Measurements from ENCODE around the gene CRTC3. TPM values are rescaled to one million over a fixed set of nuclear protein-coding genes. Genes with fewer than 3 reads are reported as not detected.

Gene CRTC3
- total RNA-seq, 1 donor from 2014 or later = 21.4 TPM

DNA sequence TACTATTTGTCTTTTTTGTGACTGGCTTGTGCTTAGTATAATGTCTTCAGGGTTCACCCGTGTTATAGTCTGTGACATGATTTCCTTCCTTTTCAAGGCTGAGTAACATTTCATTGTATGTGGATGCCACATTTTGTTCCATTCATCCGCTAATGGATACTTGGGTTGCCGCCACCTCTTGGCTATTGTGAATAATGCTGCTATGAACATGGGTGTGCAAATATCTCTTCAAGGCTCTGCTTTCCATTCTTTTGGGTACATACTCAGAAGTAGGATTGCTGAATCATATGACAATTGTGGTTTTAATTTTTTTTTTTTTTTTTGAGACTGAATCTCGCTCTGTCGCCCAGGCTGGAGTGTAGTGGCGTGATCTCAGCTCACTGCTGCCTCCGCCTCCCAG, 15.4 kb downstream of the CRTC3 start:
- Mint-ChIP-seq H3K9me3 (ENCODE audit: unreplicated experiment) (no peaks in the 10 kb centered on the region), H3K27ac (ENCODE audit: unreplicated experiment) (no peak overlapping the region), H3K36me3 (ENCODE audit: low read depth, unreplicated experiment) (no peaks in the 10 kb centered on the region), H3K27me3 (ENCODE audit: low read depth, unreplicated experiment) (no peaks in the 10 kb centered on the region), H3K4me1 (ENCODE audit: low read depth, unreplicated experiment) (peaks cover 2% of the 10 kb centered on the region), H3K4me3 (ENCODE audit: unreplicated experiment) (no peak overlapping the region)
- Histone ChIP-seq H3K4me3 (ENCODE audit: insufficient read depth, low read depth, low read length) (no peak overlapping the region), H3K9ac (ENCODE audit: low read length) (no peak overlapping the region), H3K79me2 (ENCODE audit: insufficient read depth, low read length) (peaks cover 14% of the 10 kb centered on the region), H4K20me1 (ENCODE audit: insufficient read depth, low read length) (peaks cover 3% of the 10 kb centered on the region), H3K27ac (ENCODE audit: low read depth, low read length) (no peak overlapping the region), H3K36me3 (ENCODE audit: insufficient read depth, low read length) (no peaks in the 10 kb centered on the region), H3K4me2 (ENCODE audit: low read length) (no peak overlapping the region), H3K27me3 (ENCODE audit: insufficient read depth, low read length) (no peaks in the 10 kb centered on the region), H2AFZ (ENCODE audit: low read depth, low read length) (no peak overlapping the region), H3K9me3 (ENCODE audit: insufficient read depth, low read depth, low read length) (no peaks in the 10 kb centered on the region), H3K4me1 (ENCODE audit: insufficient read depth, low read length) (no peaks in the 10 kb centered on the region)
- TF ChIP-seq CTCF (IDR thresholded peaks at IDR 0.05; ENCODE audit: insufficient read depth, low read depth, low read length) = no peak
- no peak for TF ChIP-seq EZH2 (IDR thresholded peaks at IDR 0.05; ENCODE audit: insufficient read depth, low read length)
- FAIRE-seq (no peak), DNase-seq (ENCODE audit: low read depth) (no peak)

GRCh38 chr15:90547540-90547939, 17.8 kb downstream of the CRTC3 start:
- Histone ChIP-seq H3K4me3 (ENCODE audit: insufficient read depth, low read depth, low read length) (no peak overlapping the region), H4K20me1 (ENCODE audit: insufficient read depth, low read length) (no peaks in the 10 kb centered on the region), H2AFZ (ENCODE audit: low read depth, low read length) (no peak overlapping the region), H3K4me1 (ENCODE audit: insufficient read depth, low read length) (peaks cover 13% of the 10 kb centered on the region), H3K9me3 (ENCODE audit: insufficient read depth, low read depth, low read length) (no peaks in the 10 kb centered on the region), H3K36me3 (ENCODE audit: insufficient read depth, low read length) (no peaks in the 10 kb centered on the region), H3K79me2 (ENCODE audit: insufficient read depth, low read length) (peaks cover 8% of the 10 kb centered on the region), H3K27me3 (ENCODE audit: insufficient read depth, low read length) (no peaks in the 10 kb centered on the region), H3K4me2 (ENCODE audit: low read length) (no peak overlapping the region), H3K9ac (ENCODE audit: low read length) (no peak overlapping the region), H3K27ac (ENCODE audit: low read depth, low read length) (no peak overlapping the region)
- peaks cover 12% of the 10 kb centered on the region for H3K4me1 Mint-ChIP-seq (ENCODE audit: low read depth, unreplicated experiment)
- DNase-seq (ENCODE audit: low read depth) = no peak
- no peak overlapping the region for H3K4me3 Mint-ChIP-seq (ENCODE audit: unreplicated experiment)
- no peak overlapping the region for H3K27ac Mint-ChIP-seq (ENCODE audit: unreplicated experiment)
- FAIRE-seq = no peak
- TF ChIP-seq EZH2 (IDR thresholded peaks at IDR 0.05; ENCODE audit: insufficient read depth, low read length) (no peak), CTCF (IDR thresholded peaks at IDR 0.05; ENCODE audit: insufficient read depth, low read depth, low read length) (no peak)
- no peaks in the 10 kb centered on the region for H3K27me3 Mint-ChIP-seq (ENCODE audit: low read depth, unreplicated experiment)
- H3K9me3 Mint-ChIP-seq (ENCODE audit: unreplicated experiment) = no peaks in the 10 kb centered on the region
- no peaks in the 10 kb centered on the region for H3K36me3 Mint-ChIP-seq (ENCODE audit: low read depth, unreplicated experiment)

DNA sequence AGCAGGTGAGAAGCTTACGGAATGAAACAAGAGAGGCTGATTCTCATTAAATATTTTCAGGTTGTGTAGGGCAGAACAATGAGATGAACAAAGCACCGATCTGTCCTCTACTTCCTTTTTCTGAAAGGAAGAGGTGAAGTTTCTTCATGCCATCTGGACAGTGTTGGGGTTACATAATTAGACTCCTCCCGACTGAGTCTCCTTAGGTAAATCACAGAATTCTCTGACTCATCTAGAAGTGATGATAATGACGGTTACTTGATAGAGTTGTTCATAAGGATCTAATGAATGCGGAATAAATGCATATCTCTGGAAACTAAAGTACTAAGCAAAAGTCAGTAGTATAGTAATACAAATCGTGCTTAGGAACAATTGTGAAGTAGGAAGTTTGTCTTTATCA, 21.2 kb downstream of the CRTC3 start:
- FAIRE-seq (no peak), DNase-seq (ENCODE audit: low read depth) (no peak)
- H3K9me3 Mint-ChIP-seq (ENCODE audit: unreplicated experiment) = no peaks in the 10 kb centered on the region
- no peaks in the 10 kb centered on the region for H3K27me3 Mint-ChIP-seq (ENCODE audit: low read depth, unreplicated experiment)
- H3K36me3 Mint-ChIP-seq (ENCODE audit: low read depth, unreplicated experiment) = no peaks in the 10 kb centered on the region
- H3K4me3 Mint-ChIP-seq (ENCODE audit: unreplicated experiment) = no peak overlapping the region
- Histone ChIP-seq H3K9ac (ENCODE audit: low read length) (no peak overlapping the region), H3K4me2 (ENCODE audit: low read length) (no peak overlapping the region), H3K79me2 (ENCODE audit: insufficient read depth, low read length) (peaks cover 15% of the 10 kb centered on the region), H3K36me3 (ENCODE audit: insufficient read depth, low read length) (no peaks in the 10 kb centered on the region), H4K20me1 (ENCODE audit: insufficient read depth, low read length) (no peaks in the 10 kb centered on the region), H3K4me1 (ENCODE audit: insufficient read depth, low read length) (peaks cover 27% of the 10 kb centered on the region), H3K4me3 (ENCODE audit: insufficient read depth, low read depth, low read length) (no peak overlapping the region), H3K27ac (ENCODE audit: low read depth, low read length) (no peak overlapping the region), H3K27me3 (ENCODE audit: insufficient read depth, low read length) (no peaks in the 10 kb centered on the region), H2AFZ (ENCODE audit: low read depth, low read length) (no peak overlapping the region), H3K9me3 (ENCODE audit: insufficient read depth, low read depth, low read length) (no peaks in the 10 kb centered on the region)
- TF ChIP-seq CTCF (IDR thresholded peaks at IDR 0.05; ENCODE audit: insufficient read depth, low read depth, low read length) = no peak
- TF ChIP-seq EZH2 (IDR thresholded peaks at IDR 0.05; ENCODE audit: insufficient read depth, low read length) = no peak
- H3K27ac Mint-ChIP-seq (ENCODE audit: unreplicated experiment) = no peak overlapping the region
- peaks cover 24% of the 10 kb centered on the region for H3K4me1 Mint-ChIP-seq (ENCODE audit: low read depth, unreplicated experiment)
